RWPE2 (cell line): Measurements from ENCODE around the gene BAG1.

Source experiments
- ATAC-seq: fragments of 200-7000 bp; cut with Tn5 transposase; 3 replicates; pipeline ENCODE4 v1.9.1; 2021; ENCODE audit warnings: low read depth
- DNase-seq: peaks from one replicate; pipeline ENCODE4 v3.0.0-alpha.2; 2020; ENCODE audit warnings: low spot score
- H3K27ac ChIP-seq: fragments of 450-650 bp; 2 replicates; pipeline ENCODE4 v1.5.1; 2017; ENCODE audit warnings: mild to moderate bottlenecking; ENCODE audit not compliant: poor library complexity, severe bottlenecking
- H3K27me3 ChIP-seq: fragments of 250-450 bp; sonication (Bioruptor Pico); 2 replicates; pipeline ENCODE4 v1.5.1; 2021; ENCODE audit warnings: mild to moderate bottlenecking, moderate library complexity; ENCODE audit not compliant: insufficient read depth, poor library complexity, severe bottlenecking
- H3K36me3 ChIP-seq: fragments of 250-450 bp; sonication (Bioruptor Pico); 2 replicates; pipeline ENCODE4 v1.5.1; 2020; ENCODE audit warnings: low read depth, mild to moderate bottlenecking, moderate library complexity
- H3K4me1 ChIP-seq: fragments of 250-450 bp; sonication (Bioruptor Pico); 2 replicates; pipeline ENCODE4 v1.5.1; 2021; ENCODE audit warnings: mild to moderate bottlenecking, moderate library complexity; ENCODE audit not compliant: insufficient read depth, poor library complexity, severe bottlenecking
- H3K4me3 ChIP-seq: fragments of 250-450 bp; sonication (Bioruptor Pico); 2 replicates; pipeline ENCODE4 v1.5.1; 2021; ENCODE audit warnings: mild to moderate bottlenecking, moderate library complexity; ENCODE audit not compliant: severe bottlenecking
- H3K9me3 ChIP-seq: fragments of 250-450 bp; sonication (Bioruptor Pico); 2 replicates; pipeline ENCODE4 v1.5.1; 2021; ENCODE audit warnings: mild to moderate bottlenecking, moderate library complexity; ENCODE audit not compliant: severe bottlenecking
- TF ChIP-seq, protein P1 (sequence below): fragments of 450-650 bp; IDR thresholded peaks from one replicate; pipeline ENCODE4 v1.5.1; 2017; ENCODE audit warnings: mild to moderate bottlenecking, moderate library complexity; ENCODE audit not compliant: poor library complexity, severe bottlenecking

Gene BAG1

DNA sequence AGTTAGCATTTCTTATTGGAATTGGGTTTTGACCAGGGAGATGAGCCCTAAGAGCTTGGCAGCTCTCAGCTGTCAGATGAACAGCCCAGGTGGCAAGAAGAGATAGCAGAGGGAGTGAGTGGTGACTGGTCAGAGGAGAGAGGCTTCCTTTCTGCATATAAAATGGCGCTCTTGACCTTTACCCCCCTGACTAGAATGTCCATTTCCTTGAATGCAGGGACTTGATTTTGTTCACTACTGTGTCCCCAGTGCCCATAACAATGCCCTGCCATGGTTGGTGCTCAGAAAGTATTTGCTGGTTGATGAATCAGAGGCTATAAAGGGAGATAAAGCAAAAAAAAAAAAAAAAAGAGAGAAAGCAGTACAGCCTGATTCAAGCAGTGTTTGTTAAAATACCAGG, 7.6 kb upstream of the BAG1 start:
- Histone ChIP-seq H3K4me3 (no peak overlapping the region), H3K27ac (no peak overlapping the region), H3K4me1 (no peaks in the 10 kb centered on the region), H3K36me3 (peaks cover 96% of the 10 kb centered on the region), H3K27me3 (no peaks in the 10 kb centered on the region), H3K9me3 (no peaks in the 10 kb centered on the region)
- DNase-seq: no peak
- TF ChIP-seq, protein P1, sequence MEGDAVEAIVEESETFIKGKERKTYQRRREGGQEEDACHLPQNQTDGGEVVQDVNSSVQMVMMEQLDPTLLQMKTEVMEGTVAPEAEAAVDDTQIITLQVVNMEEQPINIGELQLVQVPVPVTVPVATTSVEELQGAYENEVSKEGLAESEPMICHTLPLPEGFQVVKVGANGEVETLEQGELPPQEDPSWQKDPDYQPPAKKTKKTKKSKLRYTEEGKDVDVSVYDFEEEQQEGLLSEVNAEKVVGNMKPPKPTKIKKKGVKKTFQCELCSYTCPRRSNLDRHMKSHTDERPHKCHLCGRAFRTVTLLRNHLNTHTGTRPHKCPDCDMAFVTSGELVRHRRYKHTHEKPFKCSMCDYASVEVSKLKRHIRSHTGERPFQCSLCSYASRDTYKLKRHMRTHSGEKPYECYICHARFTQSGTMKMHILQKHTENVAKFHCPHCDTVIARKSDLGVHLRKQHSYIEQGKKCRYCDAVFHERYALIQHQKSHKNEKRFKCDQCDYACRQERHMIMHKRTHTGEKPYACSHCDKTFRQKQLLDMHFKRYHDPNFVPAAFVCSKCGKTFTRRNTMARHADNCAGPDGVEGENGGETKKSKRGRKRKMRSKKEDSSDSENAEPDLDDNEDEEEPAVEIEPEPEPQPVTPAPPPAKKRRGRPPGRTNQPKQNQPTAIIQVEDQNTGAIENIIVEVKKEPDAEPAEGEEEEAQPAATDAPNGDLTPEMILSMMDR: no peak
- ATAC-seq: no peak

DNA sequence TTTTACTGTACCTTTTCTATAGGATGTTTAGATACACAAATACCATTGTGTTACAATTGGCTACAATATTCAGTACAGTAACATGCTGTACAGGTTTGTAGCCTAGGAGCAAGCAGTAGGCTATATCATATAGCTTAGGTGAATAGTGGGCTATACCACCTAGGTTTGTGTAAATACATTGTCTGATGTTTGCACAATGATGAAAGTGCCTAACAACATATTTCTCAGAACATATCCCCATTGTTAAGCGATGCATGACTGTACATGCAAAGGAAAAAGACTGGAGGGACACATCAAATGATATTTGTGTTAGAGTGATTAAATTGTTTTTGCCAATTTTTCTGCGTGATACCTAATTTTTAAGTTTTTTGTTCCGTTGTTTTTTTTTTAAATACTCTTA, 5.6 kb upstream of the BAG1 start:
- DNase-seq (no peak), ATAC-seq (no peak)
- no peaks in the 10 kb centered on the region for H3K9me3 ChIP-seq
- H3K27ac ChIP-seq: no peak overlapping the region
- H3K4me3 ChIP-seq: no peak overlapping the region
- no peaks in the 10 kb centered on the region for H3K27me3 ChIP-seq
- H3K36me3 ChIP-seq: peaks cover 91% of the 10 kb centered on the region
- H3K4me1 ChIP-seq: peaks cover 5% of the 10 kb centered on the region
- TF ChIP-seq, protein P1: no peak

- TF ChIP-seq, protein P1: no peak
- Histone ChIP-seq H3K4me1 (peaks cover 5% of the 10 kb centered on the region), H3K27me3 (no peaks in the 10 kb centered on the region), H3K36me3 (peaks cover 75% of the 10 kb centered on the region), H3K4me3 (no peak overlapping the region), H3K27ac (no peak overlapping the region), H3K9me3 (no peaks in the 10 kb centered on the region)
- ATAC-seq (no peak), DNase-seq (no peak)
These were observed 2.8 kb upstream of the BAG1 start for GRCh38 chr9:33267151-33267767.

GRCh38 chr9:33265211-33265865, 830 bp upstream of the BAG1 start:
- TF ChIP-seq, protein P1: no peak
- Histone ChIP-seq H3K36me3 (peaks cover 75% of the 10 kb centered on the region), H3K27ac (peak overlapping the region; percentile 63), H3K27me3 (no peaks in the 10 kb centered on the region), H3K4me3 (peak overlapping the region; percentile 94), H3K9me3 (no peaks in the 10 kb centered on the region), H3K4me1 (peaks cover 5% of the 10 kb centered on the region)
- no peak for DNase-seq
- no peak for ATAC-seq

- Histone ChIP-seq H3K9me3 (no peaks in the 10 kb centered on the region), H3K27me3 (no peaks in the 10 kb centered on the region), H3K36me3 (peaks cover 78% of the 10 kb centered on the region), H3K4me1 (peaks cover 5% of the 10 kb centered on the region), H3K4me3 (peak overlapping the region; percentile 94), H3K27ac (peak overlapping the region; percentile 63)
- TF ChIP-seq, protein P1: no peak
- ATAC-seq (peak; percentile 4; the same call in 1 of the 3 replicates), DNase-seq (peak; percentile 70)
These were observed 470 bp downstream of the BAG1 start for GRCh38 chr9:33264003-33264472.
